ENCODE results near the gene TMEM203. TPM values are rescaled to one million over a fixed set of nuclear protein-coding genes. Genes with fewer than 3 reads are reported as not detected.
"Not testable (repeated sequence)": the region's sequence is repeated elsewhere in the genome, so short reads cannot be mapped to it uniquely, and the experiment has no call there.

TMEM203 gene
- total RNA-seq, 2 donors from 2014 or later, result 12.0 to 35.2 TPM

DNA sequence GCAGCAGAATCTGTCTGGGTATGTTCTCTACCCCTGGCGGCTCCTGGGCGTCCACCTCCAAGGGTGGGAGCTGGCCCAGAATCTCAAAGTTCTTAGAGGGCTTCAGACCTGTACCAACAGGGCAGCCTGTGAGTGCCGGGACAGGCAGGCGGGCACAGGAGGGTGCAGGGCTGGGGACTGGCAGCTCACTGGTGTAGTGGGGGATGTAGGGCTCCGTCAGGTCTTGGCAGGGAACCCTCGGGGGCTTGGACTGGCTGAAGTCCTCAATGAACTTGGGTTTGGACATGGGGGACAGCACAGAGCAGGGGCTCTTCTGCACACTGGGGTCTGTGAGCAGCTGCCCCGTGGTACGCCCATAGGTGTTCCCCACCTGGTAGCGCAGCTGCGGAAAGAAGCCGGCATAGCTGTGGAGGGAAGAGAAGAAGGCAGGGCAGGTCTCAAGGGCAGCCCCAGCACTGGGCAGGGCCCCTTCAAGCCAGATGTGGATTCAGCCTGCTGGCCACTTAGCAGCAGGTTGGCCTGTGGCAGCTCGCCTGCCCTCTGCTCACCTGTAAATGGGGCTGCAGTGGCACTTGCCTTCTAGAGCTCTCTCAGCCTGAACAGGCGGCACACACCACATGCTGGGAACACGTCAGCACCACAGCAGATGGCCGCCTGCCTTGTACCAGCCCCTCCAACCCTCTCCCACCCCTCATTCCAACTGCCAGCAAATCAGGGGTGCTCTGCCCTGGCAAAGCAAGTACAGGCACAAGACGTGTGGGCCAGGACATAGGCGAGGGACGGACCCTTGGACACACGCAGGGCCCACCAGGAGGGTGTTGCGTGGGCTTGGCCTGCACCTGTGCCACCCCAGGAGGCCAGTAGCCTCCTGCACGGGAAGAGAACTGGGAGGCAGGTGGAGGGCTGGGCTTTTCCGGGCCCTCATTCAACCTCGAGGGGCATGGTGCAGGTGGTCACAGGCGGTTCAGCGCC lies 40.3 kb upstream of the TMEM203 start:
- DNase-seq (ENCODE audit: low spot score), result no peak

DNA sequence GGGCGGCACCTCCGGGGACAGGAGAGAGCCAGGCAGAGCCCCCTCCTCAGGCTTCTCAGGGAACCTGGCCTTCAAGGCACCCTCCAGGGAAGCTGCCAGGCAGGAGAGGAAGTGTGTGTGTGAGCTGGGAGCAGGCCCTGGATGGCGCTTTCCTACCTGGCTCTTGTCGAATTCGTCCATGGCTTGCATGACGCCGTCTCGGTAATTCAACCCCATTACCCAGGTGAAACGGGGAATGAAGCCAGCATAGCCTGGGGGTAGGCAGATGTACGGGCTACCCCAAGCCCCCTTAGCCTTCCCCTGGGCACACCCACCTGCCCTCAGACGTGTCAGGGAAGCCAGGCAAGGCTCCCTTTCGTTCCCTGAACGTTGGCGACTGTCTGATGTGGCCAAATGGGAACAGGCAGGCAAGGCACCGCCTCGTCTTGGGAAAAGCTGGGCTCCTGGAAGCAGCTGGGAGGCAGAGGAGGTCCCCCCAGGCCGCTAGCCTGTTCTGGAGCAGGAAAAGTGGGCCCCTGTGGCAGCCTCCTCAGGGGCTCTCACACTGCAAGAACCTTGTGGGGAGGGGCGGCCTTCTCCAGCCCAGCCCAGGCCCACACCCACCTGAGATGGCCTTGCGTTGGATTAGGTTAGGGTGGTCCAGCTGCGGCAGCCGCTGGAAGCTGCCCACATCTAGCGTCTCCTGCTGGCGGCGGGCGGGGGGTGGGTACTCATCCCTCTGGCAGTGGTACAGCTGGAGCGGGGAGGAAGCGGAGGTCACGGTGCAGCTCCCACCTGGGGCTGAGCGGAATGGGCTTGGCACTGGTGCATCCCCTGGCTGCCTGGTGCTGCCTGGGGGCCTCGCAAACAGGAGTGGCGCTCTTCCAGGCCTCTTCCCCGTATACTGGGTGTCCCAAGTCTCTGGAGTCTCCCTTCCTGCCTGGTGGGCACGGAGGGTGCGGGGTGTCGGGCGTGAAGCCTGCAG lies 39.3 kb upstream of the TMEM203 start:
- H3K27me3 ChIP-seq (replicated peaks; ENCODE audit: insufficient read depth), result no peaks in the 10 kb centered on the region
- no peak overlapping the region for H3K27ac ChIP-seq
- no peak for ATAC-seq (ENCODE audit: insufficient number of reproducible peaks, low FRiP score, low read depth)
- H3K4me1 ChIP-seq (ENCODE audit: control insufficient read depth in 1 of 2, low read depth in 2 of 2), result peaks cover 6 to 23% of the 10 kb centered on the region in 2 donors
- TF ChIP-seq, protein P1, sequence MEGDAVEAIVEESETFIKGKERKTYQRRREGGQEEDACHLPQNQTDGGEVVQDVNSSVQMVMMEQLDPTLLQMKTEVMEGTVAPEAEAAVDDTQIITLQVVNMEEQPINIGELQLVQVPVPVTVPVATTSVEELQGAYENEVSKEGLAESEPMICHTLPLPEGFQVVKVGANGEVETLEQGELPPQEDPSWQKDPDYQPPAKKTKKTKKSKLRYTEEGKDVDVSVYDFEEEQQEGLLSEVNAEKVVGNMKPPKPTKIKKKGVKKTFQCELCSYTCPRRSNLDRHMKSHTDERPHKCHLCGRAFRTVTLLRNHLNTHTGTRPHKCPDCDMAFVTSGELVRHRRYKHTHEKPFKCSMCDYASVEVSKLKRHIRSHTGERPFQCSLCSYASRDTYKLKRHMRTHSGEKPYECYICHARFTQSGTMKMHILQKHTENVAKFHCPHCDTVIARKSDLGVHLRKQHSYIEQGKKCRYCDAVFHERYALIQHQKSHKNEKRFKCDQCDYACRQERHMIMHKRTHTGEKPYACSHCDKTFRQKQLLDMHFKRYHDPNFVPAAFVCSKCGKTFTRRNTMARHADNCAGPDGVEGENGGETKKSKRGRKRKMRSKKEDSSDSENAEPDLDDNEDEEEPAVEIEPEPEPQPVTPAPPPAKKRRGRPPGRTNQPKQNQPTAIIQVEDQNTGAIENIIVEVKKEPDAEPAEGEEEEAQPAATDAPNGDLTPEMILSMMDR (IDR thresholded peaks at IDR 0.05), result no peak
- no peak overlapping the region for H3K4me3 ChIP-seq
- H3K9me3 ChIP-seq, result no peaks in the 10 kb centered on the region
- peaks cover 12% of the 10 kb centered on the region for H3K36me3 ChIP-seq
- DNase-seq (ENCODE audit: low spot score), result no peak

More for the DNA sequence above, 40.3 kb upstream of the TMEM203 start:
- Histone ChIP-seq H3K4me1 (ENCODE audit: control insufficient read depth in 1 of 2, low read depth in 2 of 2) (peaks cover 6 to 20% of the 10 kb centered on the region in 2 donors), H3K27ac (no peak overlapping the region), H3K9me3 (no peaks in the 10 kb centered on the region), H3K4me3 (no peak overlapping the region), H3K36me3 (peaks cover 12% of the 10 kb centered on the region), H3K27me3 (replicated peaks; ENCODE audit: insufficient read depth) (no peaks in the 10 kb centered on the region)
- no peak for ATAC-seq (ENCODE audit: insufficient number of reproducible peaks, low FRiP score, low read depth)
- TF ChIP-seq, protein P1 (IDR thresholded peaks at IDR 0.05), result no peak

DNA sequence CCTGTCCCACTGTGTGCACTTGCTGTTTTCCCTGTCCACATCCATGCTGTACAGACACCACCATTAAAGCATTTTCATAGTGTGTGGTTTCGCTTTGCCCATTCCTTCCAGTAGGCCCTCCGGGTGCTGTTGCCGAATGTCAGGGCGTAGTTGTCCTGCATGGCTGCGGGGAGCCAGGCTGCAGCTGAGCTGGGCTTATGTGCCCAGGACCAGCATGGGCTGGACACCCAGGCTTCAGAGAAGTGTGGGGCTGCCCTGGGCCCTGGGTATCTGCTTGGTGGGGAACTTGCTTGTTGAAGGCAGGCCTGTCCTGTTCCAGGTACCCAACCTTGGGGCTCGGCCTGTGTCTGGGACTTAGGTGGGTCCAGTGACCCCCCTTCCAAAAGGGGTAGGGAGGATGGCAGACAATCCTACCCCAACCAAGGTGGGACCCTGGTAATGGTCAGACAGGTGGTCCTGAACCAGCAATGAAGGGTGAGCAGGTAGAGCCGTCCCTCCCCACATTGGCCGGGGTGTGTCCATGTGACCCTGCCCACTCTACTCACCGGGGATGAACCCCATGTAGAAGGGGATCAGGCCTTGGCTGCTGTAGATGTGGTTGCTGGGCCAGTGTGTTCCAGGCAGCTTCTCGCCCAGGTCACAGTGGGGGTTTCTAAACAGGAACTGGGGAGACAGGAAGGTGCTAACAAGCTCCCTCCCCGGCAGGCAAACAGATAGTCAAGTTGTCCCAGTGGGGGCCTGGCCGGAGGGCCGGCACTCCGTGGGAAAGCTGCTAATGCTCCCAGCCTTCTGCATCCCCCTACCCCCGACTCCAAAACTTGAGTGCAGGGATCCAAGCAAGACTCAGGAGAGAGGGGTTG lies 38.4 kb upstream of the TMEM203 start:
- Histone ChIP-seq H3K4me3 (no peak overlapping the region), H3K36me3 (peaks cover 12% of the 10 kb centered on the region), H3K4me1 (ENCODE audit: control insufficient read depth in 1 of 2, low read depth in 2 of 2) (peaks cover 6 to 32% of the 10 kb centered on the region in 2 donors), H3K9me3 (no peaks in the 10 kb centered on the region), H3K27ac (no peak overlapping the region), H3K27me3 (replicated peaks; ENCODE audit: insufficient read depth) (no peaks in the 10 kb centered on the region)
- DNase-seq (ENCODE audit: low spot score) (no peak), ATAC-seq (ENCODE audit: insufficient number of reproducible peaks, low FRiP score, low read depth) (no peak)
- TF ChIP-seq, protein P1 (IDR thresholded peaks at IDR 0.05), result no peak

DNA sequence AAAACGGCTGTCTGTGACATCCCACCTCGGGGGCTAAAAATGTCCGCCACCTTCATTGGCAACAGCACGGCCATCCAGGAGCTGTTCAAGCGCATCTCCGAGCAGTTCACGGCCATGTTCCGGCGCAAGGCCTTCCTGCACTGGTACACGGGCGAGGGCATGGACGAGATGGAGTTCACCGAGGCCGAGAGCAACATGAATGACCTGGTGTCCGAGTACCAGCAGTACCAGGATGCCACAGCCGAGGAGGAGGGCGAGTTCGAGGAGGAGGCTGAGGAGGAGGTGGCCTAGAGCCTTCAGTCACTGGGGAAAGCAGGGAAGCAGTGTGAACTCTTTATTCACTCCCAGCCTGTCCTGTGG lies 37.8 kb upstream of the TMEM203 start:
- Histone ChIP-seq H3K36me3 (peaks cover 12% of the 10 kb centered on the region), H3K4me1 (ENCODE audit: control insufficient read depth in 1 of 2, low read depth in 2 of 2) (peaks cover 6 to 36% of the 10 kb centered on the region in 2 donors)
- H3K27me3 ChIP-seq (replicated peaks; ENCODE audit: insufficient read depth); H3K9me3 ChIP-seq; H3K27ac ChIP-seq; DNase-seq (ENCODE audit: low spot score); H3K4me3 ChIP-seq; ATAC-seq (ENCODE audit: insufficient number of reproducible peaks, low FRiP score, low read depth): not testable (repeated sequence)
